Ovary (tissue), 3 donors: ENCODE data around the gene AKR1D1.

ENCODE experiments used
- CTCF ChIP-seq, 3 donors: fragments of 450-650 bp in 2 of 3; fragments of 200-600 bp in 1 of 3; IDR thresholded peaks; one replicate each; pipeline versions ENCODE4 v1.5.1 to v1.8.0; 2016 to 2022; ENCODE audit warnings: antibody characterized with exemption in 3 of 3, mild to moderate bottlenecking in 1 of 3
- EP300 ChIP-seq: sonication (generic); formaldehyde crosslinking; IDR thresholded peaks from one replicate; pipeline ENCODE4 v1.6.1; 2017; ENCODE audit warnings: antibody characterized with exemption
- POLR2A ChIP-seq: fragments of 450-650 bp; IDR thresholded peaks from one replicate; pipeline ENCODE4 v1.6.1; 2017; ENCODE audit warnings: antibody characterized with exemption, mild to moderate bottlenecking, moderate library complexity
- donor health status: DM: no; HTN: no; CAD: no.

GRCh38 chr7:138066954-138067394, 9.3 kb upstream of the AKR1D1 start:
- TF ChIP-seq CTCF (IDR thresholded peaks at IDR 0.05) (no peak), POLR2A (no peak), EP300 (no peak)
